ENCODE data around the gene PROZ.
A peak's percentile ranks its signal among the peaks of the same experiment; 100 is the strongest.

PROZ gene

DNA sequence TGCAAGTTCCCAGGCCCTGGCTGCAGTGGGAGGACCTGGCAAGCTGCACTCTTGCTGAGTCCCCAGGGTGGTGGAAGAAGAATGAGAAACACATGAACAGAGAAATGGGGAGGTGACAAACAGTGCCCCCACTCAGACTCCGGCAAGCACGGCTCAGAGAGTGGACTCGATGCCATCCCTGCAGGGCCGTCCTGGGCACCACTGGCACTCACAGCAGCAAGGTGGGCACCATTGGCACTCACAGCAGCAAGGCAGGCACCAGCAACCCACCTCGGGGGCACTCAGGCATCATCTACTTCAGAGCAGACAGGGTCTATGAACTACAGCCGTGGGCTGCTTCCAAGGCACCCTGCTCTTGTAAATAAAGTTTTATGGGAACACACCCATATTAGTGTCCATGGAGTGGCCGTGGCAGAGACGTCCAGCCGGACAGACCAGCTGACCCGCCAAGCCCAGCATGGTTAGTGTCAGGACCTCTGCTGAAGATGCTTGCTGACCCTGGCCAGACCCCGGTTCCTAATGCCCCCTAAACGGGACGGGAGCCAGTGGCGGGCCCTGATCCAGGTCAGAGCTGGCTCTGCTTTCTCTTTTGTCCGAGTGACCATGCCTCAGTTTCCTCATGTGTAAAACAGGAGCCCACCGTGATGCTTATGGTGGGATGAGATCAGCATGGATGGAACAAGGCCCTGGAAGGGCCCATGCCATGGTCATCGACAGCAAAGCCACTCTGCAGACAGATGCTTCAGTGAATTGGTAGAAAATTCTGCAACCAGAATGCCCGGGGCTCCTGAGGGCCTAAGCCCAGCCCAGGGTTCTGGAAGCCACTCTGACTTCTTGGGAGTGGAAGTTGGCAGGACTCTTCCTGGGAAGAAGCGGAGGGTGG, 37.9 kb upstream of the PROZ start:
- DNase-seq (ENCODE audit: low read depth) = no peak

DNA sequence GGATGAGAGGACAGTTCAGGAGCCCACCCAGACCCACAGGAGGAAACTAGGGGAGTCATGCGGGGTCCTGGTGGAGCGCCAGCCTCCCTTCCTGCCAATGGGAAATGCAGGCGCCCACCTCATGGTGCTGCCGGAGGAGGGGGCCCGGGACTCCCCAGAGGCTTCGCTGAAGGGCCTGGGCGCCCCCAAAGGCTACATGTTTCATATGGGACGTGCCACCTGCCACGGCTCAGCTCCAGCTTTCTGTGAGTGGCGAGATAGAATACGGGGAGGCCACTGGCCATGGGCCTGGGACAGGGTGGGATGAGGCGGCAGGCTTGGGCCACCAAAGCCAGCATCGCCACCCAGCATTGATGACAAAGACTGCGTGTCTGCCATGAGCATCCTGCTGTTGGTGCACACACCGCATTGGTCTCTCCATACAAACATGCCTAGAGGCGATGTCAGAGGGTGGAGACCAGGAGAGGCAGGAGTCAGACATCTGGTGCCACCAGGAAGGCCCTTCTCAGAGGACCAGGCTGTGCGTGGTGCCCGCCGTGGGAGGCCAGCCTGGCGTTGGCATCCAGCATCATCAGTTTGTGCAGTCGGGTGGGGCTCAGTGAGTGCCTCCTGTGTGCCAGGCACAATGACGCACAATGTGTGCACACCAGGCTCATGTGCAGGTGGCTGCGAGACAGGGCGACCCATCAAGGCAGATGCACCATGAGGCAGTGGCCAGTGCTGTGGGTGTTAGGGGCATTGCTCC, 37.1 kb upstream of the PROZ start:
- no peak for DNase-seq (ENCODE audit: low read depth)

DNA sequence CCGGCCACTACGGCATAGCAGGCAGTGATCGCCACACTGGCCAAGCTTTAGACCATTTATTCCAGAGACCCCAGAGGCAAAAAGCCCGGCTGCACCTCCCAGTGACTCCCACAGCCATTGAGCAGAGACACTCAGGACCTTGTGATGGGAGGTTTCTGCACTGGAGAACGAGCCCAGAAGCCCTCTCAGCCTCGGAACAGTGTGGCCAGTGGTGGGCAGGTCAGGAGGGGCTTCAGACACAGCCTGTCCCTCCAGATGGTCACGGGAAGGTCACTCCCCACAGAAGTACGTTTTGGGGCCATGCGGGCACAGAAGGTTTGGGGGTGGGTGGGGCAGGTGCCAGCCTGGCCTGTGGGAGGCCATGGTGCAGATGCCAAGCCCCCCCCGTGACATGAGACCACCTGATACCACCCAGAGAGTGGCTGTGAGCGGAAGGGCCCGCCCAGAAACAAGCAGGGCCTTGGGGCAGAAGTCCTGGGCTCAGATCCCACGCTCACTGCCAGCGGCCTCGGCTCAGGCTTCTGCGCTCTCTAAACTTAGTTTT, 36.4 kb upstream of the PROZ start:
- DNase-seq (ENCODE audit: low read depth) = no peak

DNA sequence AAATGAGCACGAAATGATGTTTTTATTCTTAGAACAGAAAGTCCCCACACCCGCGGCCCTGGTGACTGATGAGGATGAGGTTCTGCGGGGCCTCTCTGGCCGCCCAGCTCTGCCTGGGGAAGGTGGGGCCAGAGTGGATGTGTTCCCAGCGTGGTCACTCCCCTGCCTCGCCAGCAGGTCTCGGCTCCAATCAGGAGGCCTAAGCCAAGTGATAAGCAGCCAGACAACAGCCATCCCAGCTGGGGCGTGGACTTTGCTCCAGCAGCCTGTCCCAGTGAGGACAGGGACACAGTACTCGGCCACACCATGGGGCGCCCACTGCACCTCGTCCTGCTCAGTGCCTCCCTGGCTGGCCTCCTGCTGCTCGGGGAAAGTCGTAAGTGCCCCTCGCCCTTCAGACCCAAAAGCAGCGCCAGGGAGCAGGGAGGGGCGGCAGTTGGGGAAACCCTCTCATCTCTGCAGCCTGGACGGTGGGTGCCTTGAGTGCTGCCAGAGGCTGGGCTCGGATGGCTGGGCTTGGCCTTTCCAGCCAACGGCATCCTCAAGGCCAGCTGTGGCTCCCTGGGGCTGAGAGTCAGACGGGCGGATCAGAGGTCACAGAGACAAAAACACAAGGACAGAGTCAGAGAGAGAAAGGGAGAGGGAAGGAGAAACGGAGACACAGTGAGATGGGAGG, 35.8 kb upstream of the PROZ start, which contains the start of gene F10:
F10 (plus strand) TSS at position 250 of the 676 bp plus-strand sequence; CDS start at position 307, 57 bp downstream.
- DNase-seq (ENCODE audit: low read depth) = peak; percentile 73

DNA sequence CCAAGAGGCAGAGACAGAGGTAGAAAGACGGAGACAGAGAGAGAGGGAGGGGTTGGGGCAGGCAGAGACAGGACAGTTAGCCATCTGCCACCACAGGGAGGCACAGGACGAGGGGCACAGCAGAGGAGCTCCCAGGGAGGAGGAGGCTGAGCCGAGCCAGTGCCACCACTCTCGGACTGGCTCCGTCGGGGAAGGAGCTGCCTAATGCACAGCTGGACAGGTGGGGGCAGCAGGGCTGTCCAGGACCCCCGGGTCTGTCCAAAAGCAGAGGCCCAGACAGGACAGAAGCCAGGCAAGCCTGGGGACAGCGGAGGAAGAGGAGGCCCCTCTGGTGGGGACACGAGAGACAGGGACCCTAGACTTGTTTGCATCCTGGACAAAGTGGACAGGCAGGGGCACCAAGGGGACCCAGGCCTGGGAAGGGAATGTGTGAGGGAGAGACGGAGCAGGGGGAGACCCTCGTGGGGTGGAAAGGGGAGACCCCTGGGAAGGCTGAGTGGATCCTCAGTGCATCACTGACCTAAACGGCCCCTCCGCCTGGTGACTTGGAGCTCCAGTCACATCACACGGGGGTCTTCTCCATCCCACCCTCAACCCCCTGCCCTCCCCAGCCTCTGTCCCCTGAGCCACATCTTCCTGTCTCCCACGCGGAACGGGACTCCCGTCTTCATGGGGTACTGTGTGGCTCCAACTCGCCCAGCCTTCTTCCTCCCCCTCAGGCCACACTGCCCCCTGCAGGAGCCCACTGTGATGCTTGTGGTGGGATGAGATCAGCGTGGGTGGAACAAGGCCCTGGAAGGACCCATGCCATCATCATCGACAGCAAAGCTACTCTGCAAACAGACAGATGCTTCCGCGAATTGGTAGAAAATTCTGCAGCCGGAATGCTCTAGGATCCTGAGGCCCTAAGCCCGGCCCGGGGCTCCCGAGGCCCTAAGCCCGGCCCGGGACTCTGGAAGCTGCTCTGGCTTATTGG, 34.9 kb upstream of the PROZ start:
- DNase-seq (ENCODE audit: low read depth) = peak; percentile 17

DNA sequence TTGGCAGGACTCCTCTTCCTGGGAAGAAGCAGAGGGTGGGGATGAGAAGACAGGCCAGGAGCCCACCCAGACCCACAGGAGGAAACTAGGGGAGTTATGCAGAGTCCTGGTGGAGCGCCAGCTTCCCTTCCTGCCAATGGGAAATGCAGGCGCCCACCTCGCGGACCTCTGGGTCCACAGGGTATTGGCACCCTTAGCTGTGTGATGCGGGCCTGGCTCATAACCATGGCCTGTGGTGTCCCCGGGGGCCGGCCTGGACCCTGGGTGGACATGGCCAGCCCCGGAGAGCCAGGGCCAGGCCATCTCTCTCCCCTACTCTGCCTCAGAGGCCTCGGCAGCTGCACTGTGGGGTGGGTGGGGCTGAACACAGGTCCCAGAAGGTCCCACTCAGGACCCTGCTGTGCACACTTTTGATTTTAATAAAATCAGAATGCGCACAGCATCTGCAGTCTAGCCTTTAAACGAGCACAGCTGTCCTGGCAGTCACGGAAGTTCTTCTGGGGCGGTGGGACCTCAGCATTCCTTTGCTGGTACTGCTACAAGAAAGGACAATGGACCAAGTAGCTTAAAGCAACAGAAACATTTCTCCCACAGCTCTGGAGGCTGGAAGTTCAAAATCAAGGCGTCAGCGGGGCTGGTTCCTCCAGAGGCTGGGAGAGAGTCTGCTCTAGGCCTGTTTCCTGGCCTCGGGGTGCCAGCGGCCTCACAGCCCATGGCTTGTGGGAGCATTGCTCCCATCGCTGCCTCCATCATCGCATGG, 34.1 kb upstream of the PROZ start:
- no peak for DNase-seq (ENCODE audit: low read depth)

DNA sequence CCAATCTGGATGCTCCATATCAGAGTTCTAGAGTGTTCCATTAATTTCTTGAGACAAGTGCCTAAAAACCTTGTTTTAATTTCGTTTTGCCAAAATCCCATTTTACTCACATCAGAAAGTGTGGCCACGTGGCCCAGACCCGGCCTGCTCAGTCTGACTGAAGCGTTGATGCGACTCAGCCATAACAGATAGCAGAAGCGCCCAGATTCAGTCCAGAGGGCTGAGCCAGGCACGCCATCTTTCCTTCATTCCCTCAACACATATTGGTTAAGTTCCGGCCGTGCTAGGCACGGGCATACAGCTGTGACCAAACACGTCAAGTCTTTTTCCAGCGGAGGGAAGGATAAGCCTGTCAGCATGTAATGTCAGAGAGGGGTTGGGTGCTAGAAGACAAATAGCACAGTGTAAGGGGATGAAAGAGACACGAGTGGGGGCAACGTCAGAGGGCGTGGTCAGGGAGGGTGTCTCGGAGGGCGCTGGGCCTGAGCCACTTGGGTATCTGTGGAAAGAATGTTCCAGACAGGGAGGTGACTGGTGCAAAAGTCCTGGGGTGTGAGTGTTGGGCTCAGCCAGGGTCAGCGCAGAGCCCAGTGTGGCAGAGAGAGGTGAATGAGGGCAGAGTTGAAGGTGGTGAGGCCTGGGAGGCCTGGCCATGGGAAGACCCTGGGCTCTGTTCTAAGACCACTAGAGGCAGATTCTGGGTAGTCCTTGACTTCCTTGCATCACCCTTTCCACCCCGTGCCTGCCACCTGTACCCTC, 32.8 kb upstream of the PROZ start:
- no peak for DNase-seq (ENCODE audit: low read depth)

DNA sequence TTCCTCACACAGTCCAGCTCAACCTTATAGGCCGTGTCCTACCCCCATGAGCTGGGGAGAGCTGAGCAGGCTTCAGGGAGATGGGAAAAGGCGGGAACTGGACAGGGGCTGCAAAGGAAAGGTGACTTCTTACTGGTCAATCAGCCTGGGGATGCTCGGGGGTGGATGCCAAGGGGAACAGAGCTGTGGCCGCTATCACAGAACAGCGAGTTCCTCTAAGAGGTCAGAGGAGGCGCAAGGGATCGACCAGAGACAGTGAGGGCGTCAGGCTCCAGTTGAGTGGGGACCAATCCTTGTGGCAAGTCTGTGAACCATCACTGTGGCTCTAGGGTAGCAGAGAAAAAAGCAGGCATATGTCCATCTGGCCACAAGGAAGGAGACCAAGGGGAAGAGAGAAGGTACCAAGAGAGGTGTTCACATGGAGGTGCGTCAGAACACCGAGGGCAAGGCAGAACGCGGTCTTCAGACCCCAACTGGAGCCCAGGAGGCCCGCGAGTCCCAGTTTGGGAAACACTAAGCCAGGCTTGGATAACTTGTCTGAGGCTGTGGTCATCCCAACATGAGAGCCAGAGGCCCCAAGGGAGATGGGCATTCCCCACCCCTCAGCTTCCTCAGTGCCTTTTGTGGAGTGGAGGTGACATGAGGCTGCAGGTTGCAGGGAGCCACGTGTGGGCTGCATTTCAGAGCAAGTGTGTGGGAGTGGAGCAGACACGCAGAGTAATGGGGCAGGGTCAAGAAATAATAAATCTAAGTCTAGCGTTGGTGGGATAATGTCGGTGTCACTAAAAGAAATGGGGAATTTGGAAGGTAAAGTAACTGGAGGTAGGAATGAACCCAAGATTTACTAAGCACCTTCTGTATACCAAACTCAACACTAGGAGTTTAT, 31.9 kb upstream of the PROZ start:
- no peak for DNase-seq (ENCODE audit: low read depth)

DNA sequence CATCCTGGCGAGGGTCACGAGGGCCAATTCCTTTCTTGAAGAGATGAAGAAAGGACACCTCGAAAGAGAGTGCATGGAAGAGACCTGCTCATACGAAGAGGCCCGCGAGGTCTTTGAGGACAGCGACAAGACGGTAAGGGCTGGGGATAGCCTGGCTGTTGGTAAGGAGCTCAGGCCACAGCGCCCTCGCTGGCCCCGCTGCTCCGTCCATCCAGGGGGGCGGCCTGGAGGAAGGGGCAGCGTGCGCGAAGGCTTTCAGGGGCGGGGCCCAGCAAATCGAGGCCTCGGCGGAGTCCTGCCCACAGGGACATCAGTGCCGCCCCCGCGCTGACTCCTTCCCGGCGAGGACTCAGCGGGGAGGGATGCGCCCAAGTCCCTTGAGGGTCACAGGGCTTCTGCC, 29.0 kb upstream of the PROZ start:
- DNase-seq (ENCODE audit: low read depth) = no peak

DNA sequence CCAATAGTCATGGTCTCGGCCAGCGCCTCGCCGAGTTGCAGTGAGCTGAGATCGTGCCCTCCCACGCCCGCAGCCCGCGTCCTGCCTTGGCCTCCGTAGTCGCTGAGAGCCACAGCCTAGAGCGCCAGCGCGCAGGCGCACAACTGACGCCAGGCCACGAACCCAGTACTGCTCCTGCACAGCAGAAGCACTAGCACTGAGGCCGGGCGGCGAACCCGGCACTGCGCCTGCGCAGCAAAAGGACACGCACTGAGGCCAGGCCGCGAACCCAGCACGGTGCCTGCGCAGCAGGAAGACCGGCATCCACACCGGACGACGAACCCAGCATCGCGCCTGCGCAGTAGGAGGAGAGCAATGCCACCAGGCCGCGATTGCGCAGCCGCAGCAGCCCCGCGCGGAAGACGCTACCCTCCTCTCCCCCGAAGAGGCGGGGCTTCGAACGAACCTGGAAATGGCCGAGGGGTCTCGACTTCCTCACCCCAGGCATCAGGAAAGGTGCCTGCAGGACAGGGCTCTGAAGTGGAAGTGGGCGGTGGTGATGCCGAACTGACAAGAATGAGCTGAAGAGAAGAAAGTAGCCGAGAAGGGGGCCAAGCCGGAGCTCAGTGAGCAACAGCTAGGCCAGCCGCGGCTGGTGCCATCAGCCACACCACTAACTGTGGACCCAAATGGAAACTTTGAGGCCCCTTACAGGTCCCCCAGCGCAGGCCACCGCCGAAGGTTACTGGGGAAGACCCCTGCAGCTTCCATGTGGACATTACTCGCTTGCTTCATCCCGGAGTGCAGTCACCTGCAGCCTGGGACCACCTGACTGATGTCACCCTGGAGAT, 28.3 kb upstream of the PROZ start:
- DNase-seq (ENCODE audit: low read depth) = no peak

DNA sequence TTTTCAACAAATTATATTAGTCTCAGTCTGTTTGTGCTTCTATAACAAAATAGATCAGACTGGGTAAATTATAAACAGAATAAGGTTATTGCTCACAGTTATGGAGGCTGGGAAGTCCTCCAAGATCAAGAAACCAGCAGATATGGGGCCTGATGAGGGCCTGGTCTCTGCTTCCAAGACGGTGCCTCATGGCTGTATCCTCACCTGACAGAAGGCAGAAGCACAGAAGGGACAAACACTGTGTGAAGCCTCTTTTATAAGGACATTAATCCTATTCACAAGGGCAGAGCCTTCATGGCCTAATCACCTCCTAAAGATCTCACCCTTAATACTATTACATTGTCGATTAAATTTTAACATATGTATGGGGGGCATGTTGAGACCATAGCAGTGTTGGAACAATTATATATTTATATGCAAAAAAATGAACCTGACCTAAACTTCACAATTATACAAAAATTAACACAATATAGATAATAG, 23.1 kb upstream of the PROZ start:
- DNase-seq (ENCODE audit: low read depth) = no peak

DNA sequence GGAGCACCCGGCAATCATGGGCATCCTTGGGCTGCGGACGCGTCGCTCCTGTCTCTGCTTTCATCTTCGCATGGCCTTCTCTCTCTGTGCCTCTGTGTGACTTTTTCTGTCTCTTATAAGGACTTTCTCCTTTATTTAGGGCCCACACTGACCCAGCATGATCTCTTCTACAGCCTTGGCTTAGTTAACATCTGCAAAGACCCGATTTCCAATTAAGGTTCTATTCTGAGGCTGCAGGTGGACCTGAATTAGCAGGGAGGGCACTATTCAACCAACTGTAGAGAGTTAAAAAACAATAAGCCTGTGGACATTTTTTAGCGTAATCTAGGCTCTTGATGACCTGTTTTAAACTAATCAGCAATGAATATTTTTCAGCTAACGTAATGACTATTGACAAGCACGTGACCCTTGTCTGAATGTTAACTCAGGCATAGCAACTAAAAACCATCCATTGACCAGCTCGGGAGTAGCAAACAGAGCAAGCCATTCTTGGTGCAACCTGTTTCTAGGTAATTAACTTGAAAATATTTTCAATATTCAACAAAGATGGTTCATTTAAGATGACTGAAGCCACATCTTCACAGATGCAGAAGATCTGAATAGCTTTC, 20.7 kb upstream of the PROZ start:
- DNase-seq (ENCODE audit: low read depth) = no peak

DNA sequence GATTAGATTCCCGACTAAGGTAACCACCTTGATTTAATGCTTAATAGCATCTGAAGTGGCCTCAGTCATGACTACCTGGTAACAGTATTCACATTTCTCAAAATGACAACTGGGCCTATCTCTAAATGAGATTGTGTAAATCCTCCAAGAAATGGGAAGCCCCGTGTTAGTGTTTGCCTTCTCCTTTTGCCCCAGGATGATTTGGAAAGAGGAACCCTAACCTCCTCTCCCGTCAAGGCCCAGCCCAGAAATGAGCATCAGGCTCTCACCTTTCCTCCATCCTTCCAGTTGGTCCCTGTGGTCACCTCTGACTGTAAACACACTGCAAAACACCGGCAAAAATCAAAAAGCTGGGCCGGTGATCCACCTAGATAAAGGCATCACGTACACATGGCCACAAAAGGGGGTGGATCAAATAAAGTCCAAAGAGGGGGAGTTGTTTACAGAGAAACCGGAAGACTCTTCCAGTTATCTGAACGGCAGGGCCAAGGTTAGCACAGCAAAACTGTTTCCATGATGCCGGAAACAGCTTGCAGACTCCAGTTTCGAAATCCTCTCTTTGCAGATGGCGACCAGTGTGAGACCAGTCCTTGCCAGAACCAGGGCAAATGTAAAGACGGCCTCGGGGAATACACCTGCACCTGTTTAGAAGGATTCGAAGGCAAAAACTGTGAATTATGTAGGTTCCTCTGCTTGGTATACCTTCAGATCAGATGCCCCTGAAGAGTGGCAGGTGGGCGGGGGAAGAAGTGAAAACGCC, 19.5 kb upstream of the PROZ start:
- no peak for DNase-seq (ENCODE audit: low read depth)

DNA sequence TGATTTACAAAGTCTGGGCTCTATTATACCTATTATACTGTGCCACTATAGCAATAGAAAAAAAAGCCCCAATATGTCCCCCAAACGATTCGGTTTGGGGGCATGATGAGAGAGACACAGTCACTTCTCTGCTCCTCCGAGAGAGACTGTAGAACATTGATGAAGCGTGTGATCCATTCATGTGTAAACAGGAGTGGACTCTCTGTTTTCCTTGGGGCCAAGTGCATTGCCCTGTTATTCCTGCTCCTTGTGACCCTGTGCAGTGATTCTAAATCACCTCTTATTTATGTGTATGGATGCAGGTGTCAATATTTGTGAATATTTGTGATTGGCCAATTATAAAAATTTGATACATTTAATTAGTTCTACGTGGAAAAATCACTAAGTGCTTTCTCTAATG, 18.9 kb upstream of the PROZ start:
- no peak for DNase-seq (ENCODE audit: low read depth)

DNA sequence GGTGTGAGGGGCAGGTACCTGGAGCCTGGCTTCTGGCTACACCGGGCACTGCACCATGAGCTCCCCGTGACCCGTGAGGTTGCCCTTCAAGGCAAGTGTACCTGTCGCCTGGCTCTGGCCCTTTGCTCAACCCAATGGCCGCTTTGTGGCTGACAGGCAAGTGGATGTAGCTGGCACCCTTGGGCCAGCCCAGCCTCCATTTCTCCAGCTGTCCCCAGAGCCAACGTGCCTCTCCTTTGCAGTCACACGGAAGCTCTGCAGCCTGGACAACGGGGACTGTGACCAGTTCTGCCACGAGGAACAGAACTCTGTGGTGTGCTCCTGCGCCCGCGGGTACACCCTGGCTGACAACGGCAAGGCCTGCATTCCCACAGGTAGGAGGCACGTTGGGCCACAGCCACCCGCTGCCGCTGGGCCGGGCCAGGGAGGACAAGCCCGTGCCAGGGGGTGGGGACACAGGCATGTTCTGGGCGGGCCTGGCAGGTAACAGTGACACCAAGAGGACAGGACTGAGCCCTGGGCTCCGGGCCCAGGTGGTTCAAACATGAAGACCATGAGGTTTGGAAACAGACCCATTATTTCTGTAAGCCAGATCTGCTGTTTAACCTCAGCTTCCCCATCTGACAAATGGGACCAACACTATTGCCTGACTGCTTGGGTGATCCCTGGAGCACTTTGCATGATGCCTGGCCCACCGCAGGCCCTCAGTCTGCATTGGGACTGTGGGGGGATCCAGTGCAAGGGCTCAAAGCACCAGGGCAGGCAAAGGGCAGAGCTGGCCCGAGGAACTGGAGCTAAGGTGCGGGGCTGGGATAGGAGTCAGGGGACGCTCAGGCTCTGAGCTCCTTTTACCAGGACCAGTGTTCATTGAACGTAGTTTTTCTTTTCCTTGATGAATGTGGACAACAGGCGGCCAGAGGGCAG, 17.5 kb upstream of the PROZ start:
- no peak for DNase-seq (ENCODE audit: low read depth)

Measured in ELR (cell line).